Prostate gland (tissue), 2 donors: ENCODE results near the gene STAT3. TPM values are rescaled to one million over a fixed set of nuclear protein-coding genes. Genes with fewer than 3 reads are reported as not detected.

Experiments used
- DNase-seq: peaks from one replicate; pipeline ENCODE4 v3.0.0-alpha.2; 2019; ENCODE audit warnings: low spot score
- H3K27ac ChIP-seq, 2 donors: fragments of 200-600 bp; sonication (generic); 2 replicates each; pipeline ENCODE4 v1.5.1; 2017 to 2019
- H3K27me3 ChIP-seq: fragments of 200-600 bp; sonication (generic); replicated peaks from 2 replicates; pipeline ENCODE4 v1.5.1; 2019; ENCODE audit not compliant: insufficient read depth
- H3K36me3 ChIP-seq, 2 donors: fragments of 200-600 bp; sonication (generic); 1 replicate in 1 of 2; 2 replicates in 1 of 2; pipeline versions ENCODE4 v1.5.1 to v1.8.1; 2017 to 2019
- H3K4me1 ChIP-seq: fragments of 200-600 bp; sonication (generic); replicated peaks from 2 replicates; pipeline ENCODE4 v1.5.1; 2019
- H3K4me3 ChIP-seq, 2 donors: fragments of 200-600 bp; sonication (generic); 2 replicates each; pipeline ENCODE4 v1.5.1; 2017 to 2019
- H3K9me3 ChIP-seq: fragments of 200-600 bp; sonication (generic); 2 replicates; pipeline ENCODE4 v1.5.1; 2017
- CTCF ChIP-seq, 4 experiments: fragments of 200-600 bp in 2 of 4; fragments of 450-650 bp in 2 of 4; sonication (generic) in 2 of 4; IDR thresholded peaks; 1 replicate in 3 of 4; 2 replicates in 1 of 4; pipeline ENCODE4 v1.5.1; 2016 to 2019; ENCODE audit warnings: antibody characterized with exemption in 4 of 4, mild to moderate bottlenecking in 2 of 4, moderate library complexity in 2 of 4
- POLR2A ChIP-seq: fragments of 450-650 bp; IDR thresholded peaks from one replicate; pipeline ENCODE4 v1.6.1; 2016; ENCODE audit warnings: antibody characterized with exemption, mild to moderate bottlenecking
- POLR2AphosphoS5 ChIP-seq: sonication (generic); formaldehyde crosslinking; IDR thresholded peaks from one replicate; pipeline ENCODE4 v1.6.1; 2017; ENCODE audit warnings: antibody characterized with exemption
- WGBS: methylation state at CpG from one replicate; pipeline ENCODE4 v1.1.5; 2018; 5-methylcytosine and 5-hydroxymethylcytosine counted together
- intact Hi-C: fragments of 100-400 bp; cut with DNase I; formaldehyde crosslinking; loops from one replicate; pipeline ENCODE4 v1.14.2; 2022
- total RNA-seq, 2 donors: library from RNA; depleted of rRNA; stranded (reverse); fragments of >200 nt; gene quantifications; one replicate each; pipeline ENCODE4 v1.1.0, GENCODE V29; 2016

STAT3 gene
- total RNA-seq, 2 donors from 2014 or later = 188 to 230 TPM

DNA sequence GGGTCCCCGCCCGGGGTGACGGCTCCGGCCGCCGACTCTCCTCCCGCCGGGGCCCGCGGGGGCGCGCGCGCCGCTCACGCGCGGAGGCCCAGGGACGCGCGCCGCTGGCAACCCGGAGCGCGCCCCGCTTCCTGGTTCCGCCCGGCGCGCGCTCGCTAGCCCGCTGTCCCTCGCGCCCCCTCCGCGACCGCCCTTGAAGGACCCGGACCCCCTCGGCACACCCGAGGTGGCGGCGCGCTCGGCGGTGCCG lies 112.0 kb downstream of the STAT3 start, which contains the start of gene STAT5B:
Gene STAT5B, minus strand, starts transcription at position 33 of the 250 bp plus-strand sequence. CDS start 44,264 bp downstream, outside the sequence.
- 0% methylated on average over 8 of the region's 47 CpGs for WGBS
- Histone ChIP-seq H3K4me1 (no peaks in the 10 kb centered on the region), H3K9me3 (no peaks in the 10 kb centered on the region), H3K36me3 (no peaks in the 10 kb centered on the region), H3K27me3 (no peaks in the 10 kb centered on the region), H3K4me3 (peak within 1 kb of the TSS; percentile 88), H3K27ac (peak within 1 kb of the TSS; percentile 79 to 86)
- DNase-seq = peak; percentile 64
- intact Hi-C loops = no loop called here
- peak; percentile 12 for TF ChIP-seq POLR2A
- TF ChIP-seq CTCF (IDR thresholded peaks at IDR 0.05) = no peak
- TF ChIP-seq POLR2AphosphoS5 = no peak

- H3K4me3 ChIP-seq = peak overlapping the region; percentile 88
- H3K27me3 ChIP-seq = no peaks in the 10 kb centered on the region
- no peaks in the 10 kb centered on the region for H3K4me1 ChIP-seq
- no peaks in the 10 kb centered on the region for H3K9me3 ChIP-seq
- TF ChIP-seq CTCF (IDR thresholded peaks at IDR 0.05) = no peak
- no peak for TF ChIP-seq POLR2A
- TF ChIP-seq POLR2AphosphoS5 = no peak
- intact Hi-C loops = no loop called here
- peak overlapping the region; percentile 79 to 86 for H3K27ac ChIP-seq
- no peaks in the 10 kb centered on the region for H3K36me3 ChIP-seq
- no peak for DNase-seq
- under 1% methylated on average over 64 of the region's 82 CpGs for WGBS
Observed at GRCh38 chr17:42275527-42276358, 112.5 kb downstream of the STAT3 start.

DNA sequence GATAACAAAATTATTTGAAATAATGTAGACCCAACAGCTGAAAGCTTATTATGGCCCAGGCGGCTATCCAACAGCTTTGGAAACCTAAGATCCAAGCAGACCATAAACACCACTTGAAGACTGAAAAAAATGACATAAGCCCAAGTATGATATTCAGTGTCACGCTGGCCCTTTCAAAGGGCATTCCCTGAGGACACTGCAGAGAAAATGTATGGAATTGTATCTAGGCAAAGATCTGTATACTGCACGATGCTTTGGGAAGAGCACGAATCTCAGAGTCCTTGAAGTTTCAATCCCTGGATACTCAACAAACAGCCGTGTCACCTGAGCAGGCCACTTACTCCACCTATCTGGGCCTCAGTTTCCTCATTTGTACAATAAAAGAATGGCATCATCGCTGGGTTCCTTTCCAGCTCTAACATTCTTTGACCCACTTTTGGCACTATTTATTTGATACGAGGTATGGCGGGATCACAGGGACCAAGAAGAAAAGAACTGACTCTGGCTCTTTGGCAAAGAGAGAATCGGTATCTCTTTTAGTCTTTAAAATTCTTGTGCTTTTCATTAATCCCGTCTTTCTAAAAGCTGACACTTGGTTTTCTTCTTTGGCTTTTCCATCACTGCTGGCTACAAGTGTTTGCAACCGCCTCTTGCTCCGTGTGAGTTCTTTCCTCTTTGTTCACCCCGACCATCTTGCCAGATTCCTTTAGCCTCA lies 113.3 kb downstream of the STAT3 start:
- 23% methylated on average over 13 of the region's 13 CpGs for WGBS
- H3K36me3 ChIP-seq = no peaks in the 10 kb centered on the region
- peak overlapping the region; percentile 88 for H3K4me3 ChIP-seq
- DNase-seq = no peak
- intact Hi-C loops = no loop called here
- no peaks in the 10 kb centered on the region for H3K9me3 ChIP-seq
- no peak for TF ChIP-seq POLR2AphosphoS5
- no peak for TF ChIP-seq CTCF (IDR thresholded peaks at IDR 0.05)
- no peak for TF ChIP-seq POLR2A
- no peaks in the 10 kb centered on the region for H3K4me1 ChIP-seq
- H3K27ac ChIP-seq = peak overlapping the region; percentile 79 to 86
- H3K27me3 ChIP-seq = no peaks in the 10 kb centered on the region

GRCh38 chr17:42274253-42274542 lies 114.0 kb downstream of the STAT3 start:
- no peak for DNase-seq
- no peaks in the 10 kb centered on the region for H3K4me1 ChIP-seq
- intact Hi-C loops = no loop called here
- 92% methylated on average over 3 of the region's 3 CpGs for WGBS
- H3K27ac ChIP-seq = no peak overlapping the region
- no peaks in the 10 kb centered on the region for H3K36me3 ChIP-seq
- TF ChIP-seq POLR2AphosphoS5 (no peak), POLR2A (no peak), CTCF (IDR thresholded peaks at IDR 0.05) (no peak)
- H3K9me3 ChIP-seq = no peaks in the 10 kb centered on the region
- H3K4me3 ChIP-seq = no peak overlapping the region
- no peaks in the 10 kb centered on the region for H3K27me3 ChIP-seq
